Measurements from ENCODE around the gene SMIM20.
"Not testable (repeated sequence)": the region's sequence is repeated elsewhere in the genome, so short reads cannot be mapped to it uniquely, and the experiment has no call there.

Gene SMIM20

DNA sequence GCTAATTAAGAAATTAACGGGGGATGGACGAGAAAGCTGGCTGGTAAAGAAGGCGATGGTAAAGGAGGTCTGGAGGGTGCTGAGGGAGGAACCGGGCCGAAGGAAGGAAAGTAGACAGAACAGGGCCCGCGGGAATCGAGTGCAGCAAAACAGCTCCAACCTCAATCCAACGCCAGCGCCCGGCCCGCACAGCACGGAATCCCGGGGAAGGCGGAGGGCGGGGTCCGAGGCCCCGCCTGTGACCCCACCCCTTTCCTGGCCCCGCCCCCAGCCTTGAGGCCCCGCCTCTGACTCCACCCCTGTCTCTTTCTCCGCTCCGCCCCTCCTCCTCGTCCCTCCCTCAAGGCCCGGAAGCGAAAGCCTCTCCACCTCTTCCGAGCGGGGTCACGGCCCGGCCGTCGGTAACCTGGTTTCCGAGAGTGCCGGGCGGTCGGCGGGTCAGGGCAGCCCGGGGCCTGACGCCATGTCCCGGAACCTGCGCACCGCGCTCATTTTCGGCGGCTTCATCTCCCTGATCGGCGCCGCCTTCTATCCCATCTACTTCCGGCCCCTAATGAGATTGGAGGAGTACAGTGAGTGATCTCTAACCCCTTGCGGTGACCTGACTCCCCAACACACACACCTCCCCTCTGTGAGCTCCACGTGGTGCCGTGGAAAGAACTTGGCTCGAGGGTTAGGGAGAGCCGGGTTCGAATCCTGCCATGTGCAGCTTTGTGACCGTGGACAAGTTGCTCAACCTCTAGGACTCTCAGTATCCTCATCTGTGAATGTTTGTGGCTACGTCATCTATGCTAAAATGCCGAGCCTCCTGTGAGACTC lies at the start of gene SMIM20:
TSS of gene SMIM20 (plus strand) at position 370 of the 819 bp plus-strand sequence. CDS start at position 464, 94 bp downstream.
- Mint-ChIP-seq H3K36me3 (no peaks in the 10 kb centered on the region), H3K27me3 (no peaks in the 10 kb centered on the region), H3K9me3 (ENCODE audit: low read depth) (peaks cover 3% of the 10 kb centered on the region), H3K4me1 (ENCODE audit: low read depth) (peaks cover 24% of the 10 kb centered on the region), H3K4me3 (peak within 1 kb of the TSS; percentile 92), H3K27ac (peak within 1 kb of the TSS; percentile 95)

DNA sequence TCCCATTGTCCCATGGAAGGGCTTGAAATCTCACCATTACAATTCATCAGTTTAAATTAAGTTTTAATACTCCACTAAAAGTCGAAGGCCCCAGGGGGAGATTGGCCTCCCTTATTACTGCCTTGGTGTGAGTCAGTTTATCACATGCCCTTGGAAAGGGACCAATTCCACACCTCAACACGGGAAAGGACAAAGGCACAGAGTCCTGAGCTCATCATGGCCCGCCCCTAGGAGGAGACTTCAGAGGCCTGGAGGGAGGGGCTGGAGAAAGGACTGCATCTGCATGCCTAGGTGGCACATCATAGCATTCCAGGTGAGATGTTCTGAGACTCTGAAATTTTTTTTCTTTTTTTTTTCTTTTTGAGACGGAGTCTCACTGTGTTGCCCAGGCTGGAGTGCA lies 48.4 kb upstream of the SMIM20 start:
- no peaks in the 10 kb centered on the region for H3K9me3 Mint-ChIP-seq (ENCODE audit: low read depth)
- H3K36me3 Mint-ChIP-seq, result no peaks in the 10 kb centered on the region
- H3K27me3 Mint-ChIP-seq, result no peaks in the 10 kb centered on the region
- H3K4me1 Mint-ChIP-seq (ENCODE audit: low read depth), result peaks cover 16% of the 10 kb centered on the region
- peak overlapping the region; percentile 31 for H3K4me3 Mint-ChIP-seq
- H3K27ac Mint-ChIP-seq, result no peak overlapping the region

DNA sequence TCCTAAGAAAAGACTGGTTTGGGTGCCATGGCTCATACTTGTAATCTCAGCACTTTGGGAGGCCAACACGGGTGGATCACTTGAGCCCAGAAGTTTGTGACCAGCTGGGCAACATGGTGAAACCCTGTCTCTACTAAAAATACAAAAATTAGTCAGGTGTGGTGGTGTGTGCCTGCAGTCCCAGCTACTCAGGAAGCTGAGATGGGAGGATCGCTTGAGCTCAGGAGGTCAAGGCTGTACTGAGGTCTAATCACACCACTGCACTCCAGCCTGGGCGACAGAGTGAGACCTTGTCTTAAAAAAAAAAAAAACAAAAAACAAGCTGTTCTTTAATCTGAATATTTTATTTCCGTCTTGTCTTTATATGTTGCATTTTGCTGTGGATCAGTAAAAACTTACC lies 47.6 kb upstream of the SMIM20 start:
- not testable (repeated sequence) for H3K27ac Mint-ChIP-seq; H3K4me3 Mint-ChIP-seq; H3K36me3 Mint-ChIP-seq; H3K27me3 Mint-ChIP-seq; H3K9me3 Mint-ChIP-seq (ENCODE audit: low read depth); H3K4me1 Mint-ChIP-seq (ENCODE audit: low read depth)

DNA sequence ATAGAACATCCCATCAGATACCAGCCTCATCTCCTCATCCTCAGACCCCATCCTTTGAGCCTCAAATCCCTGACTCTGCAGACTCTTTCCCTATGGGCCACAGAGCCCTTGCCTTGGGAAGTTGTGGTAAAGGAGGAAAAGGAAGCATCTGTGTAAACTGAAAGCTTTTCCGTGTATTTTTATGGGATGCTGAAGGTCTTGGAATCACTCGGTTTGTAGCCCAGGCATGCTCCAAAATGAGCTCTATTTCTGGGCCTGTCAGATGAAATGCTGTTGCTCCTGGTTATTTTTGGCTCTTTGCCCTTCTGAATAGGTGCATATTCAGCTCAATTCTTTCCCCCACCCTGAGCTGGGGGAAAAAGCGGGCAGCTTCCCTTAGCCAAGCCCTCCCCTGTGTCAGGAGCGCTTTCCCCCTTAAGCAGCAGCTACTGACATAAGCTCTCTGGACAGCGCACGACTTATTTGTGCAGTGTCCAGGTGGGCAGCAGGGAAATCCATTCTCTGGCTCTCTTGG lies 46.2 kb upstream of the SMIM20 start:
- Mint-ChIP-seq H3K4me1 (ENCODE audit: low read depth) (peaks cover 2% of the 10 kb centered on the region), H3K36me3 (no peaks in the 10 kb centered on the region), H3K9me3 (ENCODE audit: low read depth) (no peaks in the 10 kb centered on the region), H3K27me3 (no peaks in the 10 kb centered on the region), H3K27ac (no peak overlapping the region), H3K4me3 (no peak overlapping the region)

DNA sequence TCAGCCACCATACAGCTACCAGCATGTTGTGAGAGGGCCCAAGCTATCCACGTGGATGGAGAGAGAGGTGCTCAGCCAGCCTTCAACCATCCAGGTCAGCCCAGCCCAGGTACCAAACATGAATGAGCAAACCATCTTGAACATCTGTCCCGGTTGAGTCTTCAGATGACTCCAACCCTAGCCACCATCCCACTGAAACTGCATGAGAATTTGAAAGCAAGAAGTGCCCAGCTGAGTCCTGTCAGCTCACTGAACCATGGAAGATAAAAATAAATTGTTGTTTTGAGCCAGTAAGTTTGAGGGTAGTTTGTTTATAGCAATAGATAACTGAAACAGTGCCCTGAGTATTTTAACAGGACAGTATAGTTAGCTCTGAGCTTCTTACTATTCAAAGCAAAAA lies 43.9 kb upstream of the SMIM20 start:
- no peak overlapping the region for H3K4me3 Mint-ChIP-seq
- H3K4me1 Mint-ChIP-seq (ENCODE audit: low read depth), result no peaks in the 10 kb centered on the region
- H3K27me3 Mint-ChIP-seq, result no peaks in the 10 kb centered on the region
- no peak overlapping the region for H3K27ac Mint-ChIP-seq
- H3K9me3 Mint-ChIP-seq (ENCODE audit: low read depth), result no peaks in the 10 kb centered on the region
- H3K36me3 Mint-ChIP-seq, result no peaks in the 10 kb centered on the region

DNA sequence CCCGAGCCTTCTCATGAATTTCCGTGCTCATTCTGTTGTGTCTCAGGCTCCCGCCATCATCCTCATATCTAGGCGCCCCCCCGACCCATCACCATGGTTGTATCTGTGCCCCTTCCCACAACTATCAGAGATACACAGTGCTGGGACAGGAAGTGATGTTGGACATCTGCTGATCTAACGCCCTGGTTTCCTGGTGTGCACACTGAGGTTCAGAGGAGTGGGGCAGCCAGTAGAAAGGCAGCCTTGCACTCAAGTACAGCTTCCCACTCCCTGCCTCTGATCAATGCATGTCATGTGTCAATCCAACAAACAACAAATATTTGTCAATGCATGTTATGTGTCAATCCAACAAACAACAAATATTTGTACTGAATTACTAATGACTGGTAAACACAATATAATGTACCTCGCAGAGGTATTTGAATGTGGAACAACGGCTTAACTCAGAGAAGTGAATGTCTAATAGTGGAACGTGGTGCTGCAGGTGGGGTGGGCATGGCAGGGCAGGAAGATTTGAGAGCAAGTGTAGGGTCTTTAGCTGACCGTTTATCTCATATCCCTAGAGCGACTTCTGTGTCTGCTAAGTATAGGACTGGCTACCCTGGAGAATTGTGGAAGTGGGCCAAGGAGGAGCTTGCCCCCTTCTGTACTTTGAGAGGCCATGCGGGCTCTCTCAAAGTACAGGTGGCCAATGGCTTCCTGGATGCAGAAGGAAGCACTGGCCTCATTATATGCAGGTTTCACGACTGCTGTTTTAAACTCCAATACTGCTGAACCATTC lies 41.0 kb upstream of the SMIM20 start:
- H3K9me3 Mint-ChIP-seq (ENCODE audit: low read depth), result no peaks in the 10 kb centered on the region
- H3K27ac Mint-ChIP-seq, result no peak overlapping the region
- no peaks in the 10 kb centered on the region for H3K27me3 Mint-ChIP-seq
- no peaks in the 10 kb centered on the region for H3K4me1 Mint-ChIP-seq (ENCODE audit: low read depth)
- no peak overlapping the region for H3K4me3 Mint-ChIP-seq
- H3K36me3 Mint-ChIP-seq, result no peaks in the 10 kb centered on the region

DNA sequence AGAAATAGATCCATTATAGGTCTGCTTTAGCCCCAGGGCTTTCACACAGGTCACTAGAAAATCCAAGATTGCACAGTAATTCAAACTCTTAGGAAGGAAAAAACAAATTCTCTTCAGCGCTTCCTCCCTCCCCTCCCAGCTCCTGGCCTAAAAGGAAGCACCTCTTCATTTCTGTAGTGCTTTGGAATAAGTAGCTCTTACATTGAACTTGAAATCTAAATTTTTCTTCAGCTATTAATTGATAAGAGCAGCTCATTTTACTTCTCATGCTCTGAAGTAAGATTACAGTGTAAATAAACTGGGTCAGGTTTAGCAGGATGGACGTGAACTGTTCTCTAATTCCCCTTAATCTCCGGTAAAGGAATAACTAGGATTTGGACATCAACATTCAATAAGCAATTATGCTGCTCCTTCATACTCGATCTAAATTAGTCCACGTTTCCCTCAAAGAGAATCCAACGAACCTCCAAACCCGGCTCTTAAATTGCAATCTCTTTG lies 40.3 kb upstream of the SMIM20 start:
- Mint-ChIP-seq H3K9me3 (ENCODE audit: low read depth) (no peaks in the 10 kb centered on the region), H3K4me3 (no peak overlapping the region), H3K4me1 (ENCODE audit: low read depth) (no peaks in the 10 kb centered on the region), H3K27ac (no peak overlapping the region), H3K27me3 (no peaks in the 10 kb centered on the region), H3K36me3 (no peaks in the 10 kb centered on the region)

DNA sequence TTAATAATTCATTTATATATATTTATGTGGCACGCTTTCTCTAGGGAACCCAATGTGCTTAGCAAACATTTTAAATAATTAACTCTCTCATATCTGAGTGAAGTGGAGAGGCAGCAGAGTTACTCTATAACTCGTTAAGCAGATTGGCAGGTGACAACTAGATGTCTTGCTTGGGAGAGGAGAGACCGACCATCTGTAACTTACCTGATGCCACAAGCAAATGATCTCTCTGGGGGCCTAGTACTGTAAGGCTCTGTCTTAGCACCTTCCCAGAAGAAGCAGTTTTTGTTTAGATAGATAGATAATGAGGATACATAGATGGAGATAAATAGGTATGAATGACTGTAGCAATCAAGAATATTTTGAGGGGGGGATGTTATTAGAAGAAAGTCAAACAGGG lies 39.4 kb upstream of the SMIM20 start:
- peaks cover 2% of the 10 kb centered on the region for H3K27me3 Mint-ChIP-seq
- H3K36me3 Mint-ChIP-seq, result peaks cover 2% of the 10 kb centered on the region
- H3K4me1 Mint-ChIP-seq (ENCODE audit: low read depth), result no peaks in the 10 kb centered on the region
- H3K9me3 Mint-ChIP-seq (ENCODE audit: low read depth), result no peaks in the 10 kb centered on the region
- H3K4me3 Mint-ChIP-seq, result no peak overlapping the region
- no peak overlapping the region for H3K27ac Mint-ChIP-seq

DNA sequence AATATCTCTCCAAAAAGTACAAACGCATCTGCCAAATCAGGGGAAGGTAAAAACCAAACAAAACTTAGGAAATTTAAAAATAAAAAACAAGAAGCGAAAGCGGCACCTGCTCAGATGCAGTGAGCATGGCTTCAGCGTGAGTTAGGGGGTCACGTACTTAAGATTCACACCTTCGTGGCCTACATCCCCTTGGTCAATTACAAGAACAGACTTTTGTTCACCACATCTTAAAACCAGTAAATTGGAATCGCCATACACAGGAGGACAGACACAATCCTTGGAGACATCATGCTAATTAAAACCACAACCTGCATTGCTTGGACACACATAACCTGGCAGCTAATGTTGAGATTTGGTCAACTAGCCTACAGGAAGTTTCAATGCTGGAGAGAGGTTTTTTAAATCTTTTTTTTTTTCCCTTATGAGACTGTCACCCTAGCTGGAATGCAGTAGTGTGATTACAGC lies 38.7 kb upstream of the SMIM20 start:
- no peaks in the 10 kb centered on the region for H3K9me3 Mint-ChIP-seq (ENCODE audit: low read depth)
- H3K36me3 Mint-ChIP-seq, result peaks cover 4% of the 10 kb centered on the region
- H3K4me1 Mint-ChIP-seq (ENCODE audit: low read depth), result no peaks in the 10 kb centered on the region
- H3K27ac Mint-ChIP-seq, result no peak overlapping the region
- H3K27me3 Mint-ChIP-seq, result peaks cover 4% of the 10 kb centered on the region
- no peak overlapping the region for H3K4me3 Mint-ChIP-seq

DNA sequence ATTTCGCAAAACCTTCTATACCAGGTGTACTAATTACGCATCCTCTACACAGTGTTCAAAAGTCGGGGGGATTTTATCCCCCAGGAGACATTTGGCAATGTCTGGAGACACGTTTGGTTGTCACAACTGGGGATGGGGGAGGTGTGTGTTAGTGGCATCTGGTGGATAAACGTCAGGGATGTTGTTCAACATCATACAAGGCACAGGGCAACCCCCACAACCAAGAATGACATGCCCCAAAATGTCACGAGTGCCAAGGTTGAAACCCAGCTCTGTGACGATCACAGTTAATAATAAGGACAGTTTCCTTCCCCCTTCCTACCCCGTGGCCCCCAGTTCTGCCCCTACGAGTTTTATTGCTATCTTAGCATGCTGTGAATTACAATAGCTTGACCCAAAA lies 35.3 kb upstream of the SMIM20 start:
- H3K4me3 Mint-ChIP-seq, result no peak overlapping the region
- H3K9me3 Mint-ChIP-seq (ENCODE audit: low read depth), result no peaks in the 10 kb centered on the region
- peaks cover 4% of the 10 kb centered on the region for H3K36me3 Mint-ChIP-seq
- peaks cover 9% of the 10 kb centered on the region for H3K27me3 Mint-ChIP-seq
- H3K27ac Mint-ChIP-seq, result no peak overlapping the region
- no peaks in the 10 kb centered on the region for H3K4me1 Mint-ChIP-seq (ENCODE audit: low read depth)

DNA sequence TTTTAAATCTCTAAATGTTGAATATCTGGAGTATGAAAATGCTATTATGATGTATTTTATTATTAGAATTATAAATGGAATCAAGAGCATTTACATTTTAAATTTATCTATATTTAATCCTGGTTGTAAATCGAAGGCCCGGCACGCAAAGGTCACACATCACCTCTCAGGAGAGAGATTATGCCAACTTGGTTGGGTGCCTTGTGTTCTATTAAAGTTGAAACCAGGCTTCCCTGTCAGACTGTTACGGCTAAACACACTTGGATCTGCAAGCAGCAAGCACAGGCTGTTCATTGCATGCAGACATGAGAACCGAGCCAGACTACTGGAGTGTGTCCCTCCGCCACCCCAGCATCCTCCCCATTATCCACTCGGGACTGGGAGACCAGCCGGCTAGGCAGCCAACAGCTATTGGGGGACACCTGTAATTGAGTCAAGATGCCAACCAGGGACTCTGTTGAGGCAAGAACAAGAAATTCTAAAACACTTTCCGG lies 34.9 kb upstream of the SMIM20 start:
- Mint-ChIP-seq H3K27me3 (peaks cover 9% of the 10 kb centered on the region), H3K4me3 (no peak overlapping the region), H3K36me3 (peaks cover 4% of the 10 kb centered on the region), H3K9me3 (ENCODE audit: low read depth) (no peaks in the 10 kb centered on the region), H3K4me1 (ENCODE audit: low read depth) (no peaks in the 10 kb centered on the region), H3K27ac (no peak overlapping the region)

DNA sequence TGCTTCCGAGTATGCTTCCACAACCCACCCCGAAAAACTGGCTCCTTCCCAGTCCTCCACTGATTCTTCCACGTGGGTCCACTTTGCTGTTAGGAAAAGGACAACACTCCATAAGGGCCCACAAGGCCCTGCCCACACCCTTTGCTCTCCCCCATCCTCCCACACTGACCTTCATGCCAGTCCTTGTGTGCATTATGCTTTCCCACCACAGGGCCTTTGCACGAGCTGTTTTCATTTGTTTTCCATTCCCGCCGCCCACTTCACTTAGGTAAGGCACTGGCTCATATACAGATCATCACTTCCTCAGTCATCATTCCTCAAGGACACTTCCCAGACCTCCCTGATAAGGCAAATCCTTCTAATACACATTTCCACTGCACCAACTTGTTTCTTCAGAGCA lies 34.4 kb upstream of the SMIM20 start:
- H3K4me3 Mint-ChIP-seq, result no peak overlapping the region
- H3K27me3 Mint-ChIP-seq, result peaks cover 9% of the 10 kb centered on the region
- no peaks in the 10 kb centered on the region for H3K4me1 Mint-ChIP-seq (ENCODE audit: low read depth)
- H3K9me3 Mint-ChIP-seq (ENCODE audit: low read depth), result no peaks in the 10 kb centered on the region
- H3K36me3 Mint-ChIP-seq, result peaks cover 4% of the 10 kb centered on the region
- no peak overlapping the region for H3K27ac Mint-ChIP-seq

DNA sequence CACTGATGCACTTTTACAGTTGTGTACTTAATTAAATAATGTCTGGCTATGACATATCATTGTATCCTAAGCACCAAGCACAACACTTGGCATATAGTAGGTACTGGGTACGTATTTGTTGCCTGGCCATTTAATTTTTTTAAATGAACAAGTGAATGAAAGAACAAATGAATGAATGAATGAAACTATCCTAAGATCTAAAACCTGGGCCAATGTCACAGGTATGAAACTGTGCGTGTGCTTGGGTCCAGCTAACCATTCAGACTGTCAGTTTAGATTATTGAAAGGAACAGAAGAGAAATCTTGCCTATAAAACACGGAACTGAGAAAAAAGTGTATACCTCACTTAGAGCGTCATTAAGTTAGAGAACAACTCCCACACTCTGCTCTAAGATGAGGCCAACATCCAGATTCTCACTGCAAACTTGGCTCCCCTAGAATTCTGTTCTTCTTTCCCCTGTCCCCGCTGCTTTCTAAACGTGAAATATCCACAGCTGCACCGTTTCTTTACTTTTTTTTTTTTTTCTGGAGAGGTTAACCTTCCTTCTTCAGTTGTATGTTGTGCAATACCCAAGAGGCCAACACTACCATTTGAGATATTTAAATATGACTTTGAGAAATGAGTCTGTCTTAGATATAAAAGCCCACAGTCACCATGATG lies 33.9 kb upstream of the SMIM20 start:
- Mint-ChIP-seq H3K27ac (no peak overlapping the region), H3K36me3 (peaks cover 4% of the 10 kb centered on the region), H3K4me3 (no peak overlapping the region), H3K9me3 (ENCODE audit: low read depth) (no peaks in the 10 kb centered on the region), H3K27me3 (peaks cover 9% of the 10 kb centered on the region), H3K4me1 (ENCODE audit: low read depth) (no peaks in the 10 kb centered on the region)

DNA sequence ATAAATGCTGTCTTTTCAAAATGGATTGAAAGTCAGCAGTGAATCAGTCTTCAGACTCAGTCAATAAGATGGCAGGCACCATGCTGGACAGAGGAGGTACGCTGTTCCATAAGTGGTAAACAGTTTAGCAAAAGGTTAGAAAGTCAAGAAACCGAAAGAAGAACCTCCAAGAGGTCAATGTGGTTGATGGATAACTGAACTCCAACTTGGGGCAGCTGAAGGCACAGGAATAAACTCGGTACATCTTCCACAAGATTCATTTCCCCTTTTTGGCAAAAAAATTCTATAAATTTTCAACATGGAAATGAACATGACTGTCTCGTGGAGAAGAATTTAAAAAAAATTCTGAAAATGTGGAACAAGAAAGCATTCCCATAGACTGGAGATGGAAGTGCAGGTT lies 32.8 kb upstream of the SMIM20 start:
- H3K4me1 Mint-ChIP-seq (ENCODE audit: low read depth), result no peaks in the 10 kb centered on the region
- H3K4me3 Mint-ChIP-seq, result no peak overlapping the region
- no peaks in the 10 kb centered on the region for H3K9me3 Mint-ChIP-seq (ENCODE audit: low read depth)

DNA sequence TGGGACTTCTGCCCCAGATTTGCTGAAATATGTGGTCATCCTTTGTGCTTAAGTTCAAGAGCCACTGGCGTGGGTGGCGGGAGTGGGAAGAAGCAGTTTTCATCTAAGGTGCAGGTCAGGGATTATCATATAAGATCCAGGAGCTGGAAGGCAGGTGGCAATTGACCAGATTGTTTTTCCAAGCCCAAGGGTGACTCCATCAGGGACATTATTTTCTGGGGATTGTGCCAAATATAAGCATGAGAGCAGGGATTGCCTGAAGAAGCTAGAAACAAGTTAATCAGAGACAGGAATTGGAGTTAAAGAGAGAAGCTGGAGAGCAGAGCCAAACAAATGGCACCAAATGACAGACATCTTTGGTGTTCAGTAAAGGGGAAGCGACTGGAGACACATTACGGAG lies 31.8 kb upstream of the SMIM20 start:
- H3K4me3 Mint-ChIP-seq, result no peak overlapping the region
- H3K27ac Mint-ChIP-seq, result no peak overlapping the region
- H3K27me3 Mint-ChIP-seq, result peaks cover 9% of the 10 kb centered on the region
- H3K9me3 Mint-ChIP-seq (ENCODE audit: low read depth), result no peaks in the 10 kb centered on the region
- H3K4me1 Mint-ChIP-seq (ENCODE audit: low read depth), result no peaks in the 10 kb centered on the region
- peaks cover 4% of the 10 kb centered on the region for H3K36me3 Mint-ChIP-seq

More for the DNA sequence above, 32.8 kb upstream of the SMIM20 start:
- peaks cover 9% of the 10 kb centered on the region for H3K27me3 Mint-ChIP-seq
- H3K36me3 Mint-ChIP-seq, result peaks cover 4% of the 10 kb centered on the region
- no peak overlapping the region for H3K27ac Mint-ChIP-seq
